AG10803 (cell line): ENCODE measurements around the gene PABPC3.

ENCODE experiments used
- DNase-seq: peaks from one replicate; pipeline ENCODE4 v3.0.0; 2010; ENCODE audit warnings: low read depth
- H3K4me3 ChIP-seq: 2 replicates; pipeline ENCODE4 v1.5.1; 2011; ENCODE audit warnings: mild to moderate bottlenecking, low read length, control low read depth
- TF ChIP-seq, protein P1 (sequence below): conservative IDR thresholded peaks from 2 replicates; pipeline ENCODE4 v1.5.1; 2011; ENCODE audit warnings: mild to moderate bottlenecking, low read length, control low read depth, inconsistent platforms

The PABPC3 gene

DNA sequence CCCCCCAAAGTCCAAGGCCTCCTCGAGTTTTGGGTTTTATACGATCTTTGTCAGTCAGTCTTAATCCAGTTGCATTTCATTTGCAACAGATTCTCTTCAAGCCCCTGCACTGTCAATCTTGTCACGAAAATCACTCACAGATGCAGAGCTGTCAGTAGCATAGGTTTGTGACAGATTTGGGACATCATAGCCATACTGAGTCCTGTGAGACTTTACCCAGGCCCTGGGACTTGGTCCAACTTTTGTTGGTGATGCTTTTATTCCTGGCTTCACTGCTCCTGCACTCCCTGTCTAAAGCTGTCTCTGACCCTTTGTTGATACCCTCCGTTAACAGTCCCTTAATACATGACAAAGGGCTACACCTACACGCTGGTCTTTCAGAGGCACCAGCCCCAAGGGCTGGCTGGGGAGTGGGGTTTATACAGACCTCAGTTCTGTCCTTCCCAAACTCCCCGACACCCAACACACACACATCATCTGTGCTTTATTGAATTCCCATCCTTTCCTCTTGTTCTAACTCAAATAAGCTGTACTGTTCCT, 36.0 kb downstream of the PABPC3 start:
- no peak for DNase-seq
- no peak overlapping the region for H3K4me3 ChIP-seq
- TF ChIP-seq, protein P1, sequence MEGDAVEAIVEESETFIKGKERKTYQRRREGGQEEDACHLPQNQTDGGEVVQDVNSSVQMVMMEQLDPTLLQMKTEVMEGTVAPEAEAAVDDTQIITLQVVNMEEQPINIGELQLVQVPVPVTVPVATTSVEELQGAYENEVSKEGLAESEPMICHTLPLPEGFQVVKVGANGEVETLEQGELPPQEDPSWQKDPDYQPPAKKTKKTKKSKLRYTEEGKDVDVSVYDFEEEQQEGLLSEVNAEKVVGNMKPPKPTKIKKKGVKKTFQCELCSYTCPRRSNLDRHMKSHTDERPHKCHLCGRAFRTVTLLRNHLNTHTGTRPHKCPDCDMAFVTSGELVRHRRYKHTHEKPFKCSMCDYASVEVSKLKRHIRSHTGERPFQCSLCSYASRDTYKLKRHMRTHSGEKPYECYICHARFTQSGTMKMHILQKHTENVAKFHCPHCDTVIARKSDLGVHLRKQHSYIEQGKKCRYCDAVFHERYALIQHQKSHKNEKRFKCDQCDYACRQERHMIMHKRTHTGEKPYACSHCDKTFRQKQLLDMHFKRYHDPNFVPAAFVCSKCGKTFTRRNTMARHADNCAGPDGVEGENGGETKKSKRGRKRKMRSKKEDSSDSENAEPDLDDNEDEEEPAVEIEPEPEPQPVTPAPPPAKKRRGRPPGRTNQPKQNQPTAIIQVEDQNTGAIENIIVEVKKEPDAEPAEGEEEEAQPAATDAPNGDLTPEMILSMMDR: no peak

- H3K4me3 ChIP-seq: no peak overlapping the region
- TF ChIP-seq, protein P1: no peak
- no peak for DNase-seq
Observed at GRCh38 chr13:25132751-25133390, 36.9 kb downstream of the PABPC3 start.

GRCh38 chr13:25135896-25136295, 40.0 kb downstream of the PABPC3 start:
- no peak for DNase-seq
- TF ChIP-seq, protein P1: no peak
- no peak overlapping the region for H3K4me3 ChIP-seq

DNA sequence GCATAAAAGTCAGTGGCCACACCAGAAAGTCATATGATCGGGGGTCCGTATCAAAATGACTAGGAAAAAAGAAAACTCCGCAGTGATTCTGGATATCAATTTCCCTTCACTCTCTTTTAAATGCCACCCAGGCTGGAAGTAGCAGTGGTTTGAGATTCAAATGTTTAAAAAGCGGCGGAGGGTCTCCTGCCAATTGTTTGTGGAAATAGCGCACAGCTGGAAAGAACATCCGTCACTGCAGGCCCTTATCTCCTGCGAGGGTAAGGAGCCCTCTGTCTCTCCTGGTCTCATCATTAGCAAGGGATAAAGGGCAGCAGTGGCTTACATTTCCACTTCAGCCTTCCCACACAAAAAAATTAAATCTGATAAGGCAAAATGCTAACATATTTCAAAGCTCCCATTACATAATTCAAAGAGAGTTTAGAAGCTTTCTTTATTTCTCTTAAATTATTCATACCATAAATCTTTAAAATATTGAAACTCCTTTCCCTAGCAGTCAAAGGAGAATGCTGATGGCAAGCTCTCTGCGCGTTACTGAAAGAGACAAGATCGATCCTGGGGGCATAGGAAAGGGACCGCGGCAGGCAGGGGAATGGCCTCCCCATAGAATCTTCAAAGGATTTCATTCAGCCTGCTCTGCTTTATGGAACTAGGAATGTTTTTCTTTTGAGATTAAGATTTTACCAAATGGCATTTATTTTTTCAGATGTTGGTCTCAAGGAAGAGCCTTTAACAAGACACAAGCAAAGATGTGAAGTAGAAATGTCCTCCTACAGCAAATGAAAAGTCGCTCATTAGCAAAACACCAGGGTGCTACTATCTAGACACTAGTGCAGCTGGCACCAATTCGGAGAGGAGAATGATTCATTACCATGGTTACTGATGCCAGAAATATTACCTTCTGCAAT, 41.2 kb downstream of the PABPC3 start:
- DNase-seq: no peak
- TF ChIP-seq, protein P1: no peak
- H3K4me3 ChIP-seq: no peak overlapping the region

GRCh38 chr13:25137788-25138115, 41.8 kb downstream of the PABPC3 start:
- TF ChIP-seq, protein P1: no peak
- H3K4me3 ChIP-seq: no peak overlapping the region

DNA sequence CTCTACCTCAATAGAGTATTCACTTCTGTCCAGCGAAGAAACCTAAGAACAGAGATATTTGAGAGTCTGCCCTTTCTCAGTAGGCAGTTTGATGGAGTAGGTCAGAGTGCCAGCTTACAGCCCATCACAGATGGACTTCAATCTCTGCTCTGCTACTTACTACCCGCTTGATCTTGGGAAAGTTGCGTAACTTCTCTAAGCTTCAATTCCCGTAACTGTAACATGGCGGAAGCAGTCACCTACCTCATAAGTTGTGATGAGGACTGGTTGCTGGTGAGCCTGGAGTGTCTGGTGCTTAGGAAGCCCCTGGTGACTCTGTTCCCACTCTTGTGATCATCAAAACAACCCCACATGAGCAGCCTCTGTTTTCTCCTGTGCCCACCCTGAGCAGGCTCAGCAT, 45.1 kb downstream of the PABPC3 start:
- no peak for DNase-seq
- no peak overlapping the region for H3K4me3 ChIP-seq
- TF ChIP-seq, protein P1: no peak

More at GRCh38 chr13:25137788-25138115, 41.8 kb downstream of the PABPC3 start:
- DNase-seq: no peak
